Transverse colon (tissue), 4 donors: ENCODE data around the gene CD22. TPM values are rescaled to one million over a fixed set of nuclear protein-coding genes. Genes with fewer than 3 reads are reported as not detected.
"Not testable (repeated sequence)": the region's sequence is repeated elsewhere in the genome, so short reads cannot be mapped to it uniquely, and the experiment has no call there.

Experiments
- DNase-seq: peaks from one replicate; pipeline ENCODE4 v3.0.0-alpha.2; 2019
- H3K27ac ChIP-seq, 4 donors: fragments of 200-600 bp; sonication (generic); 2 replicates each; pipeline ENCODE4 v1.5.1; 2016 to 2018; ENCODE audit warnings: inconsistent platforms in 4 of 4
- H3K27me3 ChIP-seq: fragments of 200-600 bp; sonication (generic); 2 replicates; pipeline ENCODE4 v1.5.1; 2017; ENCODE audit warnings: inconsistent platforms
- H3K36me3 ChIP-seq, 4 donors: fragments of 200-600 bp; sonication (generic); 2 replicates each; pipeline ENCODE4 v1.5.1; 2017 to 2019; ENCODE audit warnings: inconsistent platforms in 4 of 4
- H3K4me1 ChIP-seq, 4 donors: fragments of 200-600 bp; sonication (generic); 2 replicates each; pipeline ENCODE4 v1.5.1; 2017 to 2020; ENCODE audit warnings: inconsistent platforms in 4 of 4
- H3K4me3 ChIP-seq, 4 donors: fragments of 200-600 bp; sonication (generic); 1 replicate in 1 of 4; 2 replicates in 3 of 4; pipeline versions ENCODE4 v1.5.1 to v1.6.1; 2017 to 2019; ENCODE audit warnings: inconsistent platforms in 4 of 4
- H3K9me3 ChIP-seq, 2 donors: fragments of 200-600 bp; sonication (generic); 2 replicates each; pipeline ENCODE4 v1.5.1; 2017 to 2019; ENCODE audit warnings: inconsistent platforms in 2 of 2
- CTCF ChIP-seq, 5 experiments: fragments of 200-600 bp in 3 of 5; fragments of 450-650 bp in 2 of 5; sonication (generic) in 3 of 5; IDR thresholded peaks; 1 replicate in 2 of 5; 2 replicates in 3 of 5; pipeline ENCODE4 v1.5.1; 2016 to 2017; ENCODE audit warnings: antibody characterized with exemption in 5 of 5, inconsistent platforms in 3 of 5, mild to moderate bottlenecking in 2 of 5, moderate library complexity in 1 of 5
- EP300 ChIP-seq: sonication (generic); formaldehyde crosslinking; IDR thresholded peaks from one replicate; pipeline ENCODE4 v1.6.1; 2017; ENCODE audit warnings: antibody characterized with exemption, low read depth
- POLR2A ChIP-seq: fragments of 450-650 bp; IDR thresholded peaks from one replicate; pipeline ENCODE4 v1.6.1; 2016; ENCODE audit warnings: antibody characterized with exemption, mild to moderate bottlenecking, moderate library complexity
- POLR2AphosphoS5 ChIP-seq, 3 donors: sonication (generic); formaldehyde crosslinking; IDR thresholded peaks; one replicate each; pipeline ENCODE4 v1.6.1; 2016; ENCODE audit warnings: antibody characterized with exemption in 3 of 3
- WGBS, 2 donors: methylation state at CpG; one replicate each; pipeline ENCODE4 v1.1.5; 2018; ENCODE audit warnings: low coverage in 1 of 2; 5-methylcytosine and 5-hydroxymethylcytosine counted together
- in situ Hi-C, 4 donors: fragments of 200-750 bp; cut with MboI; loops; one replicate each; pipeline versions ENCODE4 v1.15.0 to v1.15.1; 2017; ENCODE audit warnings: low sequenced_read_pairs in 3 of 4, low pct_ligation_motif_present in 1 of 4, low pct_unique_long_range_greater_than_20kb in 1 of 4
- intact Hi-C: fragments of 100-400 bp; cut with DNase I; formaldehyde crosslinking; loops from one replicate; pipeline ENCODE4 v1.15.1; 2023; ENCODE audit warnings: low total_unique reads
- total RNA-seq, 4 donors: library from RNA; depleted of rRNA; stranded (reverse); fragments of >200 nt; gene quantifications; one replicate each; pipeline ENCODE4 v1.1.0, GENCODE V29; 2016

The CD22 gene
- total RNA-seq, 4 donors from 2014 or later = 4.4 to 27.7 (median 21.1) TPM; not detected in 1

- no peaks in the 10 kb centered on the region for H3K4me1 ChIP-seq
- TF ChIP-seq POLR2AphosphoS5 (IDR thresholded peaks at IDR 0.05) (no peak), EP300 (no peak), POLR2A (no peak)
- 80% methylated on average over 7 to 17 of the region's 17 CpGs for WGBS, 2 donors
- H3K27ac ChIP-seq = no peak overlapping the region
- in situ Hi-C loops (no loop called here), intact Hi-C loops (no loop called here)
- H3K36me3 ChIP-seq = peaks cover 0 to 2% (median 0%) of the 10 kb centered on the region in 4 donors
- H3K27me3 ChIP-seq = peaks cover 33% of the 10 kb centered on the region
- no peaks in the 10 kb centered on the region for H3K9me3 ChIP-seq
- no peak for DNase-seq
- H3K4me3 ChIP-seq = no peak overlapping the region
These were observed 44.6 kb upstream of the CD22 start for GRCh38 chr19:35284153-35285094.

DNA sequence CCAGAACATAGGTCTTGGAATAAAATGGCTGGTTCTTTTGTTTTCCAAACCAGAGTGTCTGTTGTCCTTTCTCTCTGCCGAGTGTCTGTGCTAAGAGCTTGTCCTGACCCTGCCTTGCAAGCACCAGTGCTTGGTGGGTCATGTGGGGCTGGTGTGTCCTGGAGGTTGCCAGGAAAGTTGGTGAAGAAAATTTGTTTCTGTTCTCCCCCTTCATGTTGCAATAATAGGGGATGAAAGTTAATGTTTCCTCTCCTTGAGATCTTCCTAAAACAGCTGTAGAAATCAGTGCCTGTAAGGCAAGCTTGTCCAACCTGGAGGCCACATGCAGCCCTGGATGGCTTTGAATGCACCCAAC, 43.9 kb upstream of the CD22 start:
- Histone ChIP-seq H3K4me3 (no peak overlapping the region), H3K27ac (no peak overlapping the region), H3K36me3 (no peaks in the 10 kb centered on the region), H3K9me3 (no peaks in the 10 kb centered on the region), H3K4me1 (no peaks in the 10 kb centered on the region), H3K27me3 (peaks cover 33% of the 10 kb centered on the region)
- DNase-seq = no peak
- in situ Hi-C loops = no loop called here
- 0 to 46% methylated on average over 1 of the region's 1 CpG for whole genome bisulfite sequencing, 2 donors
- no peak for TF ChIP-seq CTCF (IDR thresholded peaks at IDR 0.05)
- no peak for TF ChIP-seq POLR2A
- TF ChIP-seq EP300 = no peak
- intact Hi-C loops = no loop called here

DNA sequence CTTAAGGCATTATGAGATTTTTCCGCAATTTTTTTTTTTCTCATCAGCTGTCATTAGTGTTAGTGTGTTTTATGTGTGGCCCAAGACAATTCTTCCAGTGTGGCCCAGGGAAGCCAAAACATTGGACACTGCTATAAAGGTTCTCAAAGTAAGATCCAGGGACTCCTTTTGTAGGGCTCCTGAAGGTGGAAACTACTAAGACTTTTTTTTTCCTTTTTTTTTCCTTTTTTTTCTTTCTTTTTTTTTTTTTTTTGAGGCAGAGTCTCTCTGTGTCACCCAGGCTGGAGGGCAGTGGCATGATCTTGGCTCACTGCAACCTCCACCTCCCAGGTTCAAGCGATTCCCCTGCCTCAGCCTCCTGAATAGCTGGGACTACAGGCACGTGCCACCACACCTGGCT, 43.5 kb upstream of the CD22 start:
- intact Hi-C loops, H3K27ac ChIP-seq, H3K9me3 ChIP-seq, H3K36me3 ChIP-seq, DNase-seq, H3K4me1 ChIP-seq, H3K4me3 ChIP-seq, in situ Hi-C loops: not testable (repeated sequence)
- H3K27me3 ChIP-seq = peaks cover 37% of the 10 kb centered on the region
- WGBS, 2 donors = 81 to 83% methylated on average over 2 to 3 of the region's 3 CpGs

DNA sequence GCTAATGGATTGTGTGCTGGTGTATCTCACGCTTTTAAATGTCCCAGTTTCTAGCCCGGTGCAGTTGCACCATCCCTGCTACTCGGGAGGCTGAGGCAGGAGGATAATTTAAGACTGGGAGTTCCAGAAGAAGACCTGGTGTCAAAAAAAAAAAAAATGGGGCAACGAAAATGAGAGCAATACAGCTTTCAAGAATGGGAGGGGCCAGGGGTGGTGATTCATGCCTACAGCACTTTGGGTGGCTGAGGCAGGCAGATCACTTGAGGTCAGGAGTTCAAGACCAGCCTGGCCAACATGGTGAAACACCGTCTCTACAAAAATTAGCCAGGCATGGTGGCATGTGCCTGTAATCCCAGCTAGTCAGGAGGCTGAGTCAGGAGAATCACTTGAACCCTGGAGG, 42.9 kb upstream of the CD22 start:
- DNase-seq, H3K27ac ChIP-seq, intact Hi-C loops, in situ Hi-C loops, H3K9me3 ChIP-seq, H3K4me3 ChIP-seq, H3K4me1 ChIP-seq, H3K36me3 ChIP-seq: not testable (repeated sequence)
- 73 to 80% methylated on average over 4 to 5 of the region's 5 CpGs for WGBS, 2 donors
- H3K27me3 ChIP-seq = peaks cover 43% of the 10 kb centered on the region

- DNase-seq = no peak
- 93% methylated on average over 10 of the region's 10 CpGs; no CpG with 5 or more reads in 1 of the 2 donors for WGBS, 2 donors
- no peak for TF ChIP-seq POLR2AphosphoS5 (IDR thresholded peaks at IDR 0.05)
- TF ChIP-seq EP300 = no peak
- TF ChIP-seq CTCF (IDR thresholded peaks at IDR 0.05) = no peak
- TF ChIP-seq POLR2A = no peak
- no peaks in the 10 kb centered on the region for H3K9me3 ChIP-seq
- in situ Hi-C loops (no loop called here), intact Hi-C loops (no loop called here)
- H3K36me3 ChIP-seq = no peaks in the 10 kb centered on the region
- no peak overlapping the region for H3K4me3 ChIP-seq
- peaks cover 51% of the 10 kb centered on the region for H3K27me3 ChIP-seq
- H3K27ac ChIP-seq = no peak overlapping the region
- no peaks in the 10 kb centered on the region for H3K4me1 ChIP-seq
These were observed 41.3 kb upstream of the CD22 start for GRCh38 chr19:35287713-35288112.
